ENCODE data around the gene NKTR.
A peak's percentile ranks its signal among the peaks of the same experiment; 100 is the strongest.

NKTR gene

DNA sequence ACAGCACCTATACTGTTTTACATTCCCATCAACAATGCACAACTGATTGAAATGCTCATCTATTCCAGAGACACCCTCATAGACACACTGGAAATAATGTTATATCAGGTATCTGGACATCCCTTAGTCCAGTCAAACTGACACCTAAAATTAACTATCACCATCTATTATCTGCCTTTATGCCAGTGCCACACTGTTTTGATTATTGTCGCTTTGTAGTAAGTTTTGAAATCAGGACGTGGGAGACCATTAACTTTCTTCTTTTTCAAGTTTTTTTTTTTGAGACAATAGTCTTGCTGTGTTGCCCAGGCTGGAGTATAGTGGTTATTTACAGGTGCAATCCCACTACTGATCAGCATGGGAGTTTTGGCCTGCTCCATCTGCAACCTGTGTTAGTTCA is 75.4 kb downstream of the NKTR start:
- H3K4me1 ChIP-seq (ENCODE audit: control insufficient read depth in 1 of 2, insufficient read depth in 2 of 2, low read length in 2 of 2), result no peaks in the 10 kb centered on the region
- no peak overlapping the region for H3K4me3 ChIP-seq (ENCODE audit: low read depth in 1 of 2, low read length in 2 of 2)
- no peak overlapping the region for H3K27ac ChIP-seq (ENCODE audit: low read depth, low read length)
- no peak overlapping the region for H3K9ac ChIP-seq (ENCODE audit: low read depth in 1 of 2, low read length in 2 of 2)
- H3K36me3 ChIP-seq (ENCODE audit: control insufficient read depth in 1 of 2, insufficient read depth in 2 of 2, low read length in 2 of 2), result no peaks in the 10 kb centered on the region
- H3K9me3 ChIP-seq (ENCODE audit: control insufficient read depth in 1 of 2, low read length in 2 of 2), result peaks cover 3 to 7% of the 10 kb centered on the region in 2 donors
- peaks cover 0 to 6% of the 10 kb centered on the region in 2 donors for H3K27me3 ChIP-seq (ENCODE audit: control insufficient read depth in 1 of 2, insufficient read depth in 2 of 2, low read length in 2 of 2)

DNA sequence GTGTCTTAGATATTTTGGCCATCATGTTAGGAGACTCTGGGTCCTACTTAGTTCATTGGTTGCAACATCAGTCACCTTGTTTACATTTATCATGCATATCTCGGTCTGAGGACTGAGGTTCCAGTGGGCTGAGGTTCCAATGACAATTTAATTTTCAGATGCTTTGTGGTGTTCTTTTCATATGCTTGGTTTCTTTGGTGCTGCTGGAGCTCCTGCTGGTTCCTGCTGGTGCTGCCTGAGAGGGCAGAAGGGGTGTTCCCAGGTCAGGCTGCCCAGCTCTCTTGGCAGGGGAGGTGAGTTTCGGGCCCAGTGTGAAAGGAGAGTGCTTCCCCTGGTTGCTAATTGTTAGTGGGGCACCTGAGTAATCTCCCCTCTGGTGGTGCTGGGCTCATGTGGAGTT is 78.0 kb downstream of the NKTR start:
- H3K4me3 ChIP-seq (ENCODE audit: low read depth in 1 of 2, low read length in 2 of 2), result no peak overlapping the region
- no peak overlapping the region for H3K9ac ChIP-seq (ENCODE audit: low read depth in 1 of 2, low read length in 2 of 2)
- peaks cover 3 to 7% of the 10 kb centered on the region in 2 donors for H3K9me3 ChIP-seq (ENCODE audit: control insufficient read depth in 1 of 2, low read length in 2 of 2)
- H3K27ac ChIP-seq (ENCODE audit: low read depth, low read length), result no peak overlapping the region
- H3K4me1 ChIP-seq (ENCODE audit: control insufficient read depth in 1 of 2, insufficient read depth in 2 of 2, low read length in 2 of 2), result no peaks in the 10 kb centered on the region
- no peaks in the 10 kb centered on the region for H3K36me3 ChIP-seq (ENCODE audit: control insufficient read depth in 1 of 2, insufficient read depth in 2 of 2, low read length in 2 of 2)
- H3K27me3 ChIP-seq (ENCODE audit: control insufficient read depth in 1 of 2, insufficient read depth in 2 of 2, low read length in 2 of 2), result peaks cover 0 to 6% of the 10 kb centered on the region in 2 donors

DNA sequence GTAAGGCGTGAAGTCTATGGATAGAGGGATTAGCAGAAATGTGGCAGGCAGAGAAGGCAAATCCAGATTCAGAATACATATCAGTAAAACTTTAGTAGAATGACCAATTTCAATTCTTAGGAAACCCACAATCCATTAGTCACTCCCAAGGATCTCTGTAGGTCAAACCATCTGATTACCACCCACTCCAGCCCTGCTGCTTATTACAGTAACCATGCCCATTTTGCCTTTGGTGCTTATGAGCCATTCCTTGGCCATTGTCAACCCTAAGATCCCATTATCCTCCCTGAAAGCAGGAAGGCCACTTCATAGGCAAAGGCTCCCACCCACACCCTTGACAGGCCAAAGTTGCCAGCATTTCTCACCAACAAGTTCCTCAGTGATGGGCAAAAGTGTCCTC is 79.8 kb downstream of the NKTR start:
- H3K9ac ChIP-seq (ENCODE audit: low read depth in 1 of 2, low read length in 2 of 2), result no peak overlapping the region
- H3K27ac ChIP-seq (ENCODE audit: low read depth, low read length), result no peak overlapping the region
- H3K4me3 ChIP-seq (ENCODE audit: low read depth in 1 of 2, low read length in 2 of 2), result no peak overlapping the region
- H3K4me1 ChIP-seq (ENCODE audit: control insufficient read depth in 1 of 2, insufficient read depth in 2 of 2, low read length in 2 of 2), result peaks cover 0 to 3% of the 10 kb centered on the region in 2 donors
- H3K9me3 ChIP-seq (ENCODE audit: control insufficient read depth in 1 of 2, low read length in 2 of 2), result peaks cover 3 to 7% of the 10 kb centered on the region in 2 donors
- peaks cover 4 to 9% of the 10 kb centered on the region in 2 donors for H3K27me3 ChIP-seq (ENCODE audit: control insufficient read depth in 1 of 2, insufficient read depth in 2 of 2, low read length in 2 of 2)
- no peaks in the 10 kb centered on the region for H3K36me3 ChIP-seq (ENCODE audit: control insufficient read depth in 1 of 2, insufficient read depth in 2 of 2, low read length in 2 of 2)

DNA sequence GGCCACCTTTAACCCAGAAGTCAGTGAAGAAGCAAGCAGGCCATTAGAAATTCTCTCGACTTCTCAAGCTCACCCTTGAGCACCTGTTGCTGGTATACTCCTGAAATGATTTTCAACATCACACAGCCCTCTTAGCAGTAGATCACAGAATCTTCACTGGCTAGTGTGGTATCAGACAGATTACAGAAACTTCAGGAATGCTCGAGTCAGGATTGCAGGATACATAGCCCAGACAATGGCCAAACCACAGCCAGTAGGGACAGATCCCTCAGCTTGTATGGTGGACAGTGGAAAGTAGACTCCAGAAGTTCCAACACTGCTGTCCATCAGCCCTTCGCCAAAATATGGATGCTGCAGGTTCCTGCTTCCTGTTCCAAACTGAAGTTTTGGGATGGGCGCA is 80.3 kb downstream of the NKTR start:
- no peak overlapping the region for H3K4me3 ChIP-seq (ENCODE audit: low read depth in 1 of 2, low read length in 2 of 2)
- H3K9ac ChIP-seq (ENCODE audit: low read depth in 1 of 2, low read length in 2 of 2), result no peak overlapping the region
- H3K27ac ChIP-seq (ENCODE audit: low read depth, low read length), result no peak overlapping the region

DNA sequence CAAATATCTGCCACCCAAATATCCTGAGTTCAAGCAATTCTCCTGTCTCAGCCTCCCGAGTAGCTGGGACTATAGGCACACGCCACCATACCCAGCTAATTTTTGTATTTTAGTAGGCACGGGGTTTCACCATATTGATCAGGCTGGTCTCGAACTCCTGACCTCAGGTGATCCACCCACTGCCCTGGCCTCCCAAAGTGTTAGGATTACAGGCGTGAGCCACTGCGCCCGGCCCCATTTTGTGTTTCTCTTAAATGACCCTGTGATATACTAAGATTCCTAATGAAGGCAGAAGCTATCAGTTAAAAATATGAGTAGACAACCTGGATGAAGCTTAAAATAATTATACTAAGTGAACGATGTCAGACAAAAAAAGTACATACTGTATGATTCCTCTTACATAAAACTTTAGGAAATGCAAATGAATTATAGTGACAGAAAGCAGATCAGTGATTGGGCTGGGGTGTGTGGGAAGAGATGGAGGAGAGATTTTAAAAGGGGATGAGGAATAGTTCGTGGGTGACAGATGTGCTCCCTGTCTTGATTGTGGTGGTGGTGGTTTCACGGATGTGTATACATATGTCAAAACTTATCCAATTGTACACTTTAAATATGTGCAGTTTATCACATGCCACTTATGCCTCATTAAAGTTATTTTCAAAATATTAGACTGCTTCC is 81.0 kb downstream of the NKTR start:
- Histone ChIP-seq H3K9me3 (ENCODE audit: control insufficient read depth in 1 of 2, low read length in 2 of 2) (no peaks in the 10 kb centered on the region), H3K27me3 (ENCODE audit: control insufficient read depth in 1 of 2, insufficient read depth in 2 of 2, low read length in 2 of 2) (peaks cover 8 to 21% of the 10 kb centered on the region in 2 donors), H3K9ac (ENCODE audit: low read depth in 1 of 2, low read length in 2 of 2) (no peak overlapping the region), H3K27ac (ENCODE audit: low read depth, low read length) (no peak overlapping the region), H3K36me3 (ENCODE audit: control insufficient read depth in 1 of 2, insufficient read depth in 2 of 2, low read length in 2 of 2) (no peaks in the 10 kb centered on the region), H3K4me3 (ENCODE audit: low read depth in 1 of 2, low read length in 2 of 2) (no peak overlapping the region), H3K4me1 (ENCODE audit: control insufficient read depth in 1 of 2, insufficient read depth in 2 of 2, low read length in 2 of 2) (peaks cover 0 to 3% of the 10 kb centered on the region in 2 donors)

More for the DNA sequence above, 80.3 kb downstream of the NKTR start:
- peaks cover 4 to 14% of the 10 kb centered on the region in 2 donors for H3K27me3 ChIP-seq (ENCODE audit: control insufficient read depth in 1 of 2, insufficient read depth in 2 of 2, low read length in 2 of 2)
- no peaks in the 10 kb centered on the region for H3K36me3 ChIP-seq (ENCODE audit: control insufficient read depth in 1 of 2, insufficient read depth in 2 of 2, low read length in 2 of 2)
- peaks cover 0 to 3% of the 10 kb centered on the region in 2 donors for H3K4me1 ChIP-seq (ENCODE audit: control insufficient read depth in 1 of 2, insufficient read depth in 2 of 2, low read length in 2 of 2)
- H3K9me3 ChIP-seq (ENCODE audit: control insufficient read depth in 1 of 2, low read length in 2 of 2), result peaks cover 2 to 5% of the 10 kb centered on the region in 2 donors

DNA sequence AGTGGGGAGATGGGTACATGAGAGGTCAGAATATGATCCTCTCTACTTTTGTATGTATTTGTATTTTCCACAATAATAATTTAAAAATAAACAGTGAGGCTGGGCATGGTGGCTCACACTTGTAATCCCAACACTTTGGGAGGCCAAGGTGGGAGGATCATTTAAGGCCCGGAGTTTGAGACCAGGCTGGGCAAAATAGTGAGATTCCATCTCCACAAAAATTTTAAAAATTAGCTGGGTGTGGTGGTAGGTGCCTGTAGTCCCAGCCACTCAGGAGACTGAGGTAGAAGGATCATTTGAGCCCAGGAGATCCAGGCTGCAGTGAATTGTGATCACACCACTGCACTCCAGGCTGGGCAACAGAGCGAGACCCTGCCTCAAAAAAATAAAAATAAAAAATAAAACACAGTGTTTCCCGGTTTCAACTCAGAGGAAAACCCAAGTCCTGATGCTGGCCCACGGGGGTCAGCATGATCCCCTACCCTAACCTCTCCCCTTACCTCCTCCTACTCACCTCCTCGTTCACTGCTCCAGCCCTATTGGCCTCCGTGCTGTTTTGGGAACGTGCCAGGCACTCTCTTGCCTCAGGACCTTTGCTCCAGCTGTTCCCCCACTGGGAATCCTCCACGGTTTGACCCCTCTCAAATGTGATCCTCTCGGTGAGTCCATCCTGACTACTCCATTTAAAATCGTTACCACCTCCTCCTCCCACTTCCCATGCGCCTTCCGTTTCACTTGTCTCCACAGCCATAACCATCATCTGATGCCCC is 82.0 kb downstream of the NKTR start:
- Histone ChIP-seq H3K27ac (ENCODE audit: low read depth, low read length) (no peak overlapping the region), H3K27me3 (ENCODE audit: control insufficient read depth in 1 of 2, insufficient read depth in 2 of 2, low read length in 2 of 2) (peaks cover 8 to 22% of the 10 kb centered on the region in 2 donors), H3K36me3 (ENCODE audit: control insufficient read depth in 1 of 2, insufficient read depth in 2 of 2, low read length in 2 of 2) (no peaks in the 10 kb centered on the region), H3K9ac (ENCODE audit: low read depth in 1 of 2, low read length in 2 of 2) (no peak overlapping the region), H3K4me1 (ENCODE audit: control insufficient read depth in 1 of 2, insufficient read depth in 2 of 2, low read length in 2 of 2) (peaks cover 0 to 3% of the 10 kb centered on the region in 2 donors), H3K9me3 (ENCODE audit: control insufficient read depth in 1 of 2, low read length in 2 of 2) (no peaks in the 10 kb centered on the region), H3K4me3 (ENCODE audit: low read depth in 1 of 2, low read length in 2 of 2) (no peak overlapping the region)

DNA sequence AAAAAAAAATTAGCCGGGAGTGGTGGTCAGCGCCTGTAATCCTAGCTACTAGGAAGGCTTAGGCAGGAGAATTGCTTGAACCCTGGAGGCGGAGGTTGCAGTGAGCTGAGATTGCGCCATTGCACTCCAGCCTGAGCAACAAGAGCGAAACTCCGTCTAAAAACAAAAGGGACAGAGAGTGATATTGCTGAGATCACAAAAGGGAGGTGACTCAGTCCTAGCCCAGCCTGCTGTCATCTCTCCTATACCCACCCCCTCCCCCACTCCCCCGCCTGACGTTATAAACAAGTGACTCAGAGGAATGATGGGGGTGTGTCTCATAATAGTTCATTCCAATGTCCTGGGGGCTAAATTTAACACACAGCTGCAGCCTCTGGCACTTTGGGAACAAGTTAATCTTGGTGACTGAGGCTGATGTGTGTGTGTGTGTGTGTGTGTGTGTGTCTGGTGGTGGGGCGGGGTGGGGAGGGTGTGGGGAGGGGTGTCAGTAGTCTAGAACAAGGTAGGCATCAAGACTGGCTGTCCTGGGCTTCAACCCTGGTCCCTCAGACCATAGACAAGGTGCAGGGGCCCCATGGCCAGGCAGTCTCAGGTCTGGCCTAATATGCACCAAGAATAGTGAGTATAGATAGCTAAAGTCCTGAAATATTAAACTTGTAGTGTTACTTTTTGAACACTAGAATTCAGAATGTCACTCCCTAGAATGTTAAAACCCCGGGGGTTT is 83.6 kb downstream of the NKTR start:
- peaks cover 8 to 22% of the 10 kb centered on the region in 2 donors for H3K27me3 ChIP-seq (ENCODE audit: control insufficient read depth in 1 of 2, insufficient read depth in 2 of 2, low read length in 2 of 2)
- no peaks in the 10 kb centered on the region for H3K36me3 ChIP-seq (ENCODE audit: control insufficient read depth in 1 of 2, insufficient read depth in 2 of 2, low read length in 2 of 2)
- H3K9me3 ChIP-seq (ENCODE audit: control insufficient read depth in 1 of 2, low read length in 2 of 2), result no peaks in the 10 kb centered on the region
- H3K27ac ChIP-seq (ENCODE audit: low read depth, low read length), result no peak overlapping the region
- no peak overlapping the region for H3K9ac ChIP-seq (ENCODE audit: low read depth in 1 of 2, low read length in 2 of 2)
- H3K4me3 ChIP-seq (ENCODE audit: low read depth in 1 of 2, low read length in 2 of 2), result no peak overlapping the region
- H3K4me1 ChIP-seq (ENCODE audit: control insufficient read depth in 1 of 2, insufficient read depth in 2 of 2, low read length in 2 of 2), result peaks cover 0 to 3% of the 10 kb centered on the region in 2 donors

DNA sequence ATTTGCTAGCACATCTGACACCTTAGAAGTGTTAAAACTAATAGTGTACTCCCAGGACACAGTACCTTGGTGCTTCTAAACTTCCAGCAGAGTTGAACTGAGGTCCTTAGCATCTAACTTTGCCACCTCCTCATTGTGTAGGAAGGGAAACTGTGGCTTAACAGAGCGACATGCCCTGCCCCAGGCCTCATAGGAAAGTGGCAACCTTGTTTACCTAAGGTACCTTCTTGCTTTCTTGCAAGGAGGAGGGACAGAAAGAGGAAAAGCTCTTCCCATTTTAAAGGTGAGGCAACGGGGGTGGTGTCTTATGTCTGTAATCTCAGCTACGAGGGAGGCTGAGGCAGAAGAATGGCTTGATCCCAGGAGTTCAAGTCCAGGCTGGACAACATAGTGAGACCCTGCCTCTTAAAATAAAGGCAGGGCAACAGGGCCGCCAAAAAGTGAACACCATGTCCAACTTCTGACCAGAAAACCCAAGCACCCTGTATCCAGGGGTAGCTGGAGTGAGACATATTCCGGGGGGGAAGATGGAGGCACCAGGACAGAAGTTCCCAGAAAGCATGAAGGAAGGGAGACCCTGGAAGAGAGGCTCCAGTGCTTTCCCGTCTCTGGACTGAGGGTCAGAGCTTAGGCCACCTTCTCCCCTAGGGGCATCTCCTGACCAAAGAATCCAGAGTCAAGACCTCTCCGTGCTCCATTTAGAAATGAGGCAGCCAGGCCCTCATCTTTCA is 84.3 kb downstream of the NKTR start:
- Histone ChIP-seq H3K4me3 (ENCODE audit: low read depth in 1 of 2, low read length in 2 of 2) (no peak overlapping the region), H3K9me3 (ENCODE audit: control insufficient read depth in 1 of 2, low read length in 2 of 2) (no peaks in the 10 kb centered on the region), H3K4me1 (ENCODE audit: control insufficient read depth in 1 of 2, insufficient read depth in 2 of 2, low read length in 2 of 2) (peaks cover 0 to 3% of the 10 kb centered on the region in 2 donors), H3K27me3 (ENCODE audit: control insufficient read depth in 1 of 2, insufficient read depth in 2 of 2, low read length in 2 of 2) (peaks cover 8 to 22% of the 10 kb centered on the region in 2 donors), H3K27ac (ENCODE audit: low read depth, low read length) (no peak overlapping the region), H3K36me3 (ENCODE audit: control insufficient read depth in 1 of 2, insufficient read depth in 2 of 2, low read length in 2 of 2) (no peaks in the 10 kb centered on the region), H3K9ac (ENCODE audit: low read depth in 1 of 2, low read length in 2 of 2) (no peak overlapping the region)

DNA sequence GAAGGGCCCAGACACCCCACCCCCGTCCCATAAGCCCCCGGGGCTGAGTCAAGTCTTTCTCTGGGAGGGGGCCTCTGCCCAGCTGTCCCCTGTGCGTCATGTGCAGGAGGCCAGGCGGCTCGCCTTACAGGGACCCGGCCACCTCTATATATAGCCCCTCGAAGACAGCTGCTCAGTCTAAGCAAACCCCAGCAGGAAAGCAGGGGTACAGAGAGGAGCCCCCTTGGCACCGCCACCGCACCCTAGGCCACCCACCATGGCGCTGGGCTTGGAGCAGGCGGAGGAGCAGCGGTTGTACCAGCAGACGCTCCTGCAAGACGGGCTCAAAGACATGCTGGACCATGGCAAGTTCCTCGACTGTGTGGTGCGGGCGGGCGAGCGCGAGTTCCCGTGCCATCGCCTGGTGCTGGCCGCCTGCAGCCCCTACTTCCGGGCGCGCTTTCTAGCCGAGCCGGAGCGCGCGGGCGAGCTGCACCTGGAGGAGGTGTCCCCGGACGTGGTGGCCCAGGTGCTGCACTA is 84.9 kb downstream of the NKTR start, which contains the start of gene KLHL40:
KLHL40 (plus strand) TSS at position 175 of the 519 bp plus-strand sequence; CDS start at position 257, 82 bp downstream.
- peak within 1 kb of the TSS in 1 of 2 donors; percentile 32 for H3K4me3 ChIP-seq (ENCODE audit: low read depth in 1 of 2, low read length in 2 of 2)
- no peak within 1 kb of the TSS for H3K27ac ChIP-seq (ENCODE audit: low read depth, low read length)
- peaks cover 8 to 18% of the 10 kb centered on the region in 2 donors for H3K27me3 ChIP-seq (ENCODE audit: control insufficient read depth in 1 of 2, insufficient read depth in 2 of 2, low read length in 2 of 2)
- no peaks in the 10 kb centered on the region for H3K36me3 ChIP-seq (ENCODE audit: control insufficient read depth in 1 of 2, insufficient read depth in 2 of 2, low read length in 2 of 2)
- no peak within 1 kb of the TSS for H3K9ac ChIP-seq (ENCODE audit: low read depth in 1 of 2, low read length in 2 of 2)
- peaks cover 0 to 3% of the 10 kb centered on the region in 2 donors for H3K4me1 ChIP-seq (ENCODE audit: control insufficient read depth in 1 of 2, insufficient read depth in 2 of 2, low read length in 2 of 2)
- no peaks in the 10 kb centered on the region for H3K9me3 ChIP-seq (ENCODE audit: control insufficient read depth in 1 of 2, low read length in 2 of 2)
